K562 (cell line): ENCODE measurements around the gene NFE2. TPM values are rescaled to one million over a fixed set of nuclear protein-coding genes. Genes with fewer than 3 reads are reported as not detected.

ENCODE experiments used
- CAMTA2 ChIP-seq: fragments of 250-450 bp; sonication (Bioruptor Pico); conservative IDR thresholded peaks from 2 replicates; pipeline ENCODE4 v1.5.1; 2022
- GMEB1 ChIP-seq: fragments of 250-450 bp; sonication (Bioruptor Pico); IDR thresholded peaks from 2 replicates; pipeline ENCODE4 v1.4.0; 2020; ENCODE audit warnings: mild to moderate bottlenecking
- MLLT1 ChIP-seq, 2 experiments: fragments of 450-650 bp; IDR thresholded peaks; 2 replicates each; pipeline ENCODE4 v1.6.1; 2016
- MNT ChIP-seq, 2 experiments: fragments of 450-650 bp; conservative IDR thresholded peaks; 2 replicates each; pipeline ENCODE4 v1.6.1; 2017; ENCODE audit warnings: mild to moderate bottlenecking in 2 of 2, moderate library complexity in 2 of 2
- NKRF ChIP-seq: fragments of 450-650 bp; IDR thresholded peaks from 2 replicates; pipeline ENCODE4 v1.6.1; 2016; ENCODE audit warnings: borderline replicate concordance
- SUPT5H ChIP-seq: fragments of 450-650 bp; IDR thresholded peaks from 2 replicates; pipeline ENCODE4 v1.6.1; 2016
- TCF3 ChIP-seq: sonication (generic); formaldehyde crosslinking; IDR thresholded peaks from 2 replicates; pipeline ENCODE4 v1.4.0; 2020; ENCODE audit warnings: mild to moderate bottlenecking, missing genetic modification reagents
- polyA plus RNA-seq, 8 experiments: library from polyadenylated mRNA; depleted of rRNA in 4 of 8; stranded (reverse) in 5 of 8; unstranded in 3 of 8; fragments of >200 nt; fragmentation: Nextera tagmentation in 2 of 8; fragmentation: Illumina TruSeq in 1 of 8; extraction: Ambion mirVana in 2 of 8; extraction: Trizol in 1 of 8; gene quantifications; 2 replicates each; pipeline versions ENCODE4 v1.2.1 to v1.2.3, GENCODE V29; 2011 to 2014; ENCODE audit warnings: inconsistent platforms in 1 of 8, missing spikeins in 1 of 8
- total RNA-seq, 7 experiments: library from RNA; depleted of rRNA in 6 of 7; stranded (reverse); fragments of >200 nt in 6 of 7; fragmentation: Illumina TruSeq in 2 of 7; extraction: Trizol in 2 of 7; gene quantifications; 2 replicates each; pipeline versions ENCODE4 v1.2.1 to v1.2.3, GENCODE V29; 2011 to 2021; ENCODE audit warnings: low replicate concordance in 1 of 7
- TF ChIP-seq, protein P1 (sequence below): fragments of 450-650 bp; IDR thresholded peaks from 2 replicates; pipeline ENCODE4 v1.6.1; 2016; ENCODE audit warnings: low read depth
- TF ChIP-seq, protein P2 (sequence below): fragments of 250-450 bp; sonication (Bioruptor Pico); IDR thresholded peaks from 2 replicates; pipeline ENCODE4 v1.5.0; 2020; ENCODE audit warnings: mild to moderate bottlenecking, borderline replicate concordance

The NFE2 gene
- total and polyA plus RNA-seq, 9 of the 15 experiments (the other 6 are each of a cell fraction or from before 2014, with no cell fraction given): 12.3 to 282 (median 208) TPM

DNA sequence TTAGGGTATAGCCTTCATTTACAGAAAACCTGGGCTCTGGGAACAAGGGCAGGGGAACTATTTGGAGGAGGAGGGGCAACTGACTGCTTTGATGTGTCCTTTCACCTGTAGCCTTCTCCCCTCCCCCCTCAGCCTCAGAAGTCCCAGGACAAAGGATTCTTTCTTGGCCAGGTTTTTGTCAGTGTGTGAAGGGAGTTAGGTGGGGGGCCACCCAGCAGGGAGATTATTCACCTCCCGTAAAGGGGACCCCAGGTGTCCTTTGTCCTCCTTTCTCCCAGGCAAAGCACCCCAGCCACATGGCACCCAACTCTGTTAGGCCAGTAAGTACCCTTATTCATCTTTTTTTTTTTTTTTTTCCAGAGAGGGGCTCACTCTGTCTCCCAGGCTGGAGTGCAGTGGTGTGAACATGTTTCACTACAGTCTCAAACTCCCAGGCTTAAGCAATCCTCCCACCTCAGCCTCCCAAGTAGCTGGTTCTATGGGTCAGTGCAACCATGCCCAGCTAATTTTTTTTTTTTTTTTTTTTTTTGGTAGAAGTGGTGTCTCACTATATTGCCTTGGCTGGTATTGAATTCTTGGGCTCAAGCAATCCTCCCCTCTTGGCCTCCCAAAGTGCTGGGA is 723 bp upstream of the NFE2 start (continued):
- TF ChIP-seq, protein P1, sequence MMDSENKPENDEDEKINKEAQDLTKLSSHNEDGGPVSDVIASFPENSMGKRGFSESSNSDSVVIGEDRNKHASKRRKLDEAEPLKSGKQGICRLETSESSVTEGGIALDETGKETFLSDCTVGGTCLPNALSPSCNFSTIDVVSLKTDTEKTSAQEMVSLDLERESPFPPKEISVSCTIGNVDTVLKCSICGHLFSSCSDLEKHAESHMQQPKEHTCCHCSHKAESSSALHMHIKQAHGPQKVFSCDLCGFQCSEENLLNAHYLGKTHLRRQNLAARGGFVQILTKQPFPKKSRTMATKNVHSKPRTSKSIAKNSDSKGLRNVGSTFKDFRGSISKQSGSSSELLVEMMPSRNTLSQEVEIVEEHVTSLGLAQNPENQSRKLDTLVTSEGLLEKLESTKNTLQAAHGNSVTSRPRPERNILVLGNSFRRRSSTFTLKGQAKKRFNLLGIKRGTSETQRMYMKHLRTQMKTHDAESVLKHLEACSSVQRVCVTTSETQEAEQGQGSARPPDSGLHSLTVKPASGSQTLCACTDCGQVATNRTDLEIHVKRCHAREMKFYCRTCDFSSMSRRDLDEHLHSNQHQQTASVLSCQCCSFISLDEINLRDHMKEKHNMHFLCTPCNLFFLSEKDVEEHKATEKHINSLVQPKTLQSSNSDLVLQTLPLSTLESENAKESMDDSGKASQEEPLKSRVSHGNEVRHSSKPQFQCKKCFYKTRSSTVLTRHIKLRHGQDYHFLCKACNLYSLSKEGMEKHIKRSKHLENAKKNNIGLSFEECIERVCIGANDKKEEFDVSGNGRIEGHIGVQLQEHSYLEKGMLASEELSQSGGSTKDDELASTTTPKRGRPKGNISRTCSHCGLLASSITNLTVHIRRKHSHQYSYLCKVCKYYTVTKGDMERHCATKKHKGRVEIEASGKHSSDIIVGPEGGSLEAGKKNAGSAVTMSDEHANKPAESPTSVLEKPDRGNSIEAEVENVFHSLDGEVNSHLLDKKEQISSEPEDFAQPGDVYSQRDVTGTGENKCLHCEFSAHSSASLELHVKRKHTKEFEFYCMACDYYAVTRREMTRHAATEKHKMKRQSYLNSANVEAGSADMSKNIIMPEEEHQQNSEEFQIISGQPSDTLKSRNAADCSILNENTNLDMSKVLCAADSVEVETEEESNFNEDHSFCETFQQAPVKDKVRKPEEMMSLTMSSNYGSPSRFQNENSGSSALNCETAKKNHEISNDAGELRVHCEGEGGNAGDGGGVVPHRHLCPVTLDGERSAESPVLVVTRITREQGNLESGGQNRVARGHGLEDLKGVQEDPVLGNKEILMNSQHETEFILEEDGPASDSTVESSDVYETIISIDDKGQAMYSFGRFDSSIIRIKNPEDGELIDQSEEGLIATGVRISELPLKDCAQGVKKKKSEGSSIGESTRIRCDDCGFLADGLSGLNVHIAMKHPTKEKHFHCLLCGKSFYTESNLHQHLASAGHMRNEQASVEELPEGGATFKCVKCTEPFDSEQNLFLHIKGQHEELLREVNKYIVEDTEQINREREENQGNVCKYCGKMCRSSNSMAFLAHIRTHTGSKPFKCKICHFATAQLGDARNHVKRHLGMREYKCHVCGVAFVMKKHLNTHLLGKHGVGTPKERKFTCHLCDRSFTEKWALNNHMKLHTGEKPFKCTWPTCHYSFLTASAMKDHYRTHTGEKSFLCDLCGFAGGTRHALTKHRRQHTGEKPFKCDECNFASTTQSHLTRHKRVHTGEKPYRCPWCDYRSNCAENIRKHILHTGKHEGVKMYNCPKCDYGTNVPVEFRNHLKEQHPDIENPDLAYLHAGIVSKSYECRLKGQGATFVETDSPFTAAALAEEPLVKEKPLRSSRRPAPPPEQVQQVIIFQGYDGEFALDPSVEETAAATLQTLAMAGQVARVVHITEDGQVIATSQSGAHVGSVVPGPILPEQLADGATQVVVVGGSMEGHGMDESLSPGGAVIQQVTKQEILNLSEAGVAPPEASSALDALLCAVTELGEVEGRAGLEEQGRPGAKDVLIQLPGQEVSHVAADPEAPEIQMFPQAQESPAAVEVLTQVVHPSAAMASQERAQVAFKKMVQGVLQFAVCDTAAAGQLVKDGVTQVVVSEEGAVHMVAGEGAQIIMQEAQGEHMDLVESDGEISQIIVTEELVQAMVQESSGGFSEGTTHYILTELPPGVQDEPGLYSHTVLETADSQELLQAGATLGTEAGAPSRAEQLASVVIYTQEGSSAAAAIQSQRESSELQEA: no peak
- no peak for TF ChIP-seq GMEB1 (CRISPR knock-in tag)
- TF ChIP-seq CAMTA2 (CRISPR knock-in tag): no peak
- TF ChIP-seq, protein P2, sequence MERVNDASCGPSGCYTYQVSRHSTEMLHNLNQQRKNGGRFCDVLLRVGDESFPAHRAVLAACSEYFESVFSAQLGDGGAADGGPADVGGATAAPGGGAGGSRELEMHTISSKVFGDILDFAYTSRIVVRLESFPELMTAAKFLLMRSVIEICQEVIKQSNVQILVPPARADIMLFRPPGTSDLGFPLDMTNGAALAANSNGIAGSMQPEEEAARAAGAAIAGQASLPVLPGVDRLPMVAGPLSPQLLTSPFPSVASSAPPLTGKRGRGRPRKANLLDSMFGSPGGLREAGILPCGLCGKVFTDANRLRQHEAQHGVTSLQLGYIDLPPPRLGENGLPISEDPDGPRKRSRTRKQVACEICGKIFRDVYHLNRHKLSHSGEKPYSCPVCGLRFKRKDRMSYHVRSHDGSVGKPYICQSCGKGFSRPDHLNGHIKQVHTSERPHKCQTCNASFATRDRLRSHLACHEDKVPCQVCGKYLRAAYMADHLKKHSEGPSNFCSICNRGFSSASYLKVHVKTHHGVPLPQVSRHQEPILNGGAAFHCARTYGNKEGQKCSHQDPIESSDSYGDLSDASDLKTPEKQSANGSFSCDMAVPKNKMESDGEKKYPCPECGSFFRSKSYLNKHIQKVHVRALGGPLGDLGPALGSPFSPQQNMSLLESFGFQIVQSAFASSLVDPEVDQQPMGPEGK (CRISPR knock-in tag): no peak
- TF ChIP-seq TCF3: no peak
- no peak for TF ChIP-seq MNT (conservative IDR thresholded peaks at IDR 0.05)
- TF ChIP-seq MLLT1 (IDR thresholded peaks at IDR 0.05): peak in 1 of 2 experiments; percentile 12; a peak in 1 of 4 replicates
- no peak for TF ChIP-seq SUPT5H
- no peak for TF ChIP-seq NKRF
